ENCODE measurements around the gene OPCML. TPM values are rescaled to one million over a fixed set of nuclear protein-coding genes. Genes with fewer than 3 reads are reported as not detected.

OPCML gene
- total and polyA plus RNA-seq, 2 experiments from 2014 or later, result 1.2 to 4.4 TPM

DNA sequence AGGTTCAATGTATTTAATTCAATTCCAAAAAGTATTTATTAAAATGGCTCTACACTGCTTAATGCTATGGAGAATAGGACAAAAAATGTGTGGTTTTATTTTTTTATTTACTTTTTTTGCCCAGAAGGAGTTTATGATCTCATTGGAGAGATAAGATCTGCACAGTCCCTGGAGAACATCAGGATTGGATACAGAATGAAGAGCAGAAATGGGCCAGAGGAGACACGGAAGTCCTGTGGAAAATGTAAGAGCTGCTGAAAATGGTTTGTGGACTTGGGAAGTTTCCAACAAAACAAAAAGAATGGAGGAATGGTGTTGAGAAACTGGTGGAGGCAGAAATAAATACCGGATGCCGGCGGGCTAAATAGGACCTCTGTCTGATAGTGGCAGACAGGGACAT lies 554.6 kb downstream of the OPCML start:
- peaks cover 7% of the 10 kb centered on the region; the same call in 1 of the 2 replicates for H3K9me2 ChIP-seq (ENCODE audit: insufficient read depth)
- no peak overlapping the region for H3K27ac ChIP-seq (ENCODE audit: low read depth)
- no peaks in the 10 kb centered on the region for H3F3A ChIP-seq (replicated peaks; ENCODE audit: low read depth)
- no peak overlapping the region for H3K27ac Mint-ChIP-seq
- H3K27me3 ChIP-seq (ENCODE audit: insufficient read depth), result no peaks in the 10 kb centered on the region
- H4K20me1 ChIP-seq (replicated peaks; ENCODE audit: insufficient read depth), result no peaks in the 10 kb centered on the region
- H3K4me1 Mint-ChIP-seq, result peaks cover 14% of the 10 kb centered on the region
- no peaks in the 10 kb centered on the region for H3K79me2 ChIP-seq (replicated peaks; ENCODE audit: insufficient read depth)
- H3K27me3 Mint-ChIP-seq (ENCODE audit: insufficient read depth, low read depth, poor library complexity), result peaks cover 1% of the 10 kb centered on the region
- no peaks in the 10 kb centered on the region for H3K9me3 Mint-ChIP-seq
- H3K36me3 Mint-ChIP-seq (ENCODE audit: low read depth), result no peaks in the 10 kb centered on the region
- H3K36me3 ChIP-seq (ENCODE audit: insufficient read depth), result no peaks in the 10 kb centered on the region
- TF ChIP-seq EZH2phosphoT487 (IDR thresholded peaks at IDR 0.05; ENCODE audit: unreplicated experiment) (no peak), NANOG (IDR thresholded peaks at IDR 0.05; ENCODE audit: borderline replicate concordance) (no peak), POLR2AphosphoS5 (IDR thresholded peaks at IDR 0.05; ENCODE audit: low read depth) (no peak), STAT1 (IDR thresholded peaks at IDR 0.05; ENCODE audit: unreplicated experiment) (no peak), CREB1 (CRISPR knock-in tag; IDR thresholded peaks at IDR 0.05; ENCODE audit: low read depth) (no peak), ZNF114 (CRISPR knock-in tag; IDR thresholded peaks at IDR 0.05) (no peak), EZH2 (IDR thresholded peaks at IDR 0.05; ENCODE audit: low read depth, unreplicated experiment) (no peak), ZNF331 (CRISPR knock-in tag; IDR thresholded peaks at IDR 0.05; ENCODE audit: low read depth) (no peak), JUNB (IDR thresholded peaks at IDR 0.05; ENCODE audit: unreplicated experiment) (no peak)
- TF ChIP-seq, protein P1, sequence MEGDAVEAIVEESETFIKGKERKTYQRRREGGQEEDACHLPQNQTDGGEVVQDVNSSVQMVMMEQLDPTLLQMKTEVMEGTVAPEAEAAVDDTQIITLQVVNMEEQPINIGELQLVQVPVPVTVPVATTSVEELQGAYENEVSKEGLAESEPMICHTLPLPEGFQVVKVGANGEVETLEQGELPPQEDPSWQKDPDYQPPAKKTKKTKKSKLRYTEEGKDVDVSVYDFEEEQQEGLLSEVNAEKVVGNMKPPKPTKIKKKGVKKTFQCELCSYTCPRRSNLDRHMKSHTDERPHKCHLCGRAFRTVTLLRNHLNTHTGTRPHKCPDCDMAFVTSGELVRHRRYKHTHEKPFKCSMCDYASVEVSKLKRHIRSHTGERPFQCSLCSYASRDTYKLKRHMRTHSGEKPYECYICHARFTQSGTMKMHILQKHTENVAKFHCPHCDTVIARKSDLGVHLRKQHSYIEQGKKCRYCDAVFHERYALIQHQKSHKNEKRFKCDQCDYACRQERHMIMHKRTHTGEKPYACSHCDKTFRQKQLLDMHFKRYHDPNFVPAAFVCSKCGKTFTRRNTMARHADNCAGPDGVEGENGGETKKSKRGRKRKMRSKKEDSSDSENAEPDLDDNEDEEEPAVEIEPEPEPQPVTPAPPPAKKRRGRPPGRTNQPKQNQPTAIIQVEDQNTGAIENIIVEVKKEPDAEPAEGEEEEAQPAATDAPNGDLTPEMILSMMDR (conservative IDR thresholded peaks at IDR 0.05; ENCODE audit: low read depth in 2 of 2), result no peak
- TF ChIP-seq, protein P2, sequence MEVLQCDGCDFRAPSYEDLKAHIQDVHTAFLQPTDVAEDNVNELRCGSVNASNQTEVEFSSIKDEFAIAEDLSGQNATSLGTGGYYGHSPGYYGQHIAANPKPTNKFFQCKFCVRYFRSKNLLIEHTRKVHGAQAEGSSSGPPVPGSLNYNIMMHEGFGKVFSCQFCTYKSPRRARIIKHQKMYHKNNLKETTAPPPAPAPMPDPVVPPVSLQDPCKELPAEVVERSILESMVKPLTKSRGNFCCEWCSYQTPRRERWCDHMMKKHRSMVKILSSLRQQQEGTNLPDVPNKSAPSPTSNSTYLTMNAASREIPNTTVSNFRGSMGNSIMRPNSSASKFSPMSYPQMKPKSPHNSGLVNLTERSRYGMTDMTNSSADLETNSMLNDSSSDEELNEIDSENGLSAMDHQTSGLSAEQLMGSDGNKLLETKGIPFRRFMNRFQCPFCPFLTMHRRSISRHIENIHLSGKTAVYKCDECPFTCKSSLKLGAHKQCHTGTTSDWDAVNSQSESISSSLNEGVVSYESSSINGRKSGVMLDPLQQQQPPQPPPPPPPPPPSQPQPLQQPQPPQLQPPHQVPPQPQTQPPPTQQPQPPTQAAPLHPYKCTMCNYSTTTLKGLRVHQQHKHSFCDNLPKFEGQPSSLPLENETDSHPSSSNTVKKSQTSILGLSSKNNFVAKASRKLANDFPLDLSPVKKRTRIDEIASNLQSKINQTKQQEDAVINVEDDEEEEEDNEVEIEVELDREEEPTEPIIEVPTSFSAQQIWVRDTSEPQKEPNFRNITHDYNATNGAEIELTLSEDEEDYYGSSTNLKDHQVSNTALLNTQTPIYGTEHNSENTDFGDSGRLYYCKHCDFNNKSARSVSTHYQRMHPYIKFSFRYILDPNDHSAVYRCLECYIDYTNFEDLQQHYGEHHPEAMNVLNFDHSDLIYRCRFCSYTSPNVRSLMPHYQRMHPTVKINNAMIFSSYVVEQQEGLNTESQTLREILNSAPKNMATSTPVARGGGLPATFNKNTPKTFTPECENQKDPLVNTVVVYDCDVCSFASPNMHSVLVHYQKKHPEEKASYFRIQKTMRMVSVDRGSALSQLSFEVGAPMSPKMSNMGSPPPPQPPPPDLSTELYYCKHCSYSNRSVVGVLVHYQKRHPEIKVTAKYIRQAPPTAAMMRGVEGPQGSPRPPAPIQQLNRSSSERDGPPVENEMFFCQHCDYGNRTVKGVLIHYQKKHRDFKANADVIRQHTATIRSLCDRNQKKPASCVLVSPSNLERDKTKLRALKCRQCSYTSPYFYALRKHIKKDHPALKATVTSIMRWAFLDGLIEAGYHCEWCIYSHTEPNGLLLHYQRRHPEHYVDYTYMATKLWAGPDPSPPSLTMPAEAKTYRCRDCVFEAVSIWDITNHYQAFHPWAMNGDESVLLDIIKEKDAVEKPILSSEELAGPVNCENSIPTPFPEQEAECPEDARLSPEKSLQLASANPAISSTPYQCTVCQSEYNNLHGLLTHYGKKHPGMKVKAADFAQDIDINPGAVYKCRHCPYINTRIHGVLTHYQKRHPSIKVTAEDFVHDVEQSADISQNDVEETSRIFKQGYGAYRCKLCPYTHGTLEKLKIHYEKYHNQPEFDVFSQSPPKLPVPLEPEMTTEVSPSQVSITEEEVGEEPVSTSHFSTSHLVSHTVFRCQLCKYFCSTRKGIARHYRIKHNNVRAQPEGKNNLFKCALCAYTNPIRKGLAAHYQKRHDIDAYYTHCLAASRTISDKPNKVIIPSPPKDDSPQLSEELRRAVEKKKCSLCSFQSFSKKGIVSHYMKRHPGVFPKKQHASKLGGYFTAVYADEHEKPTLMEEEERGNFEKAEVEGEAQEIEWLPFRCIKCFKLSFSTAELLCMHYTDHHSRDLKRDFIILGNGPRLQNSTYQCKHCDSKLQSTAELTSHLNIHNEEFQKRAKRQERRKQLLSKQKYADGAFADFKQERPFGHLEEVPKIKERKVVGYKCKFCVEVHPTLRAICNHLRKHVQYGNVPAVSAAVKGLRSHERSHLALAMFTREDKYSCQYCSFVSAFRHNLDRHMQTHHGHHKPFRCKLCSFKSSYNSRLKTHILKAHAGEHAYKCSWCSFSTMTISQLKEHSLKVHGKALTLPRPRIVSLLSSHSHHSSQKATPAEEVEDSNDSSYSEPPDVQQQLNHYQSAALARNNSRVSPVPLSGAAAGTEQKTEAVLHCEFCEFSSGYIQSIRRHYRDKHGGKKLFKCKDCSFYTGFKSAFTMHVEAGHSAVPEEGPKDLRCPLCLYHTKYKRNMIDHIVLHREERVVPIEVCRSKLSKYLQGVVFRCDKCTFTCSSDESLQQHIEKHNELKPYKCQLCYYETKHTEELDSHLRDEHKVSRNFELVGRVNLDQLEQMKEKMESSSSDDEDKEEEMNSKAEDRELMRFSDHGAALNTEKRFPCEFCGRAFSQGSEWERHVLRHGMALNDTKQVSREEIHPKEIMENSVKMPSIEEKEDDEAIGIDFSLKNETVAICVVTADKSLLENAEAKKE (CRISPR knock-in tag; IDR thresholded peaks at IDR 0.05), result no peak
- TF ChIP-seq, protein P3, sequence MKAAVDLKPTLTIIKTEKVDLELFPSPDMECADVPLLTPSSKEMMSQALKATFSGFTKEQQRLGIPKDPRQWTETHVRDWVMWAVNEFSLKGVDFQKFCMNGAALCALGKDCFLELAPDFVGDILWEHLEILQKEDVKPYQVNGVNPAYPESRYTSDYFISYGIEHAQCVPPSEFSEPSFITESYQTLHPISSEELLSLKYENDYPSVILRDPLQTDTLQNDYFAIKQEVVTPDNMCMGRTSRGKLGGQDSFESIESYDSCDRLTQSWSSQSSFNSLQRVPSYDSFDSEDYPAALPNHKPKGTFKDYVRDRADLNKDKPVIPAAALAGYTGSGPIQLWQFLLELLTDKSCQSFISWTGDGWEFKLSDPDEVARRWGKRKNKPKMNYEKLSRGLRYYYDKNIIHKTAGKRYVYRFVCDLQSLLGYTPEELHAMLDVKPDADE (IDR thresholded peaks at IDR 0.05), result no peak
- TF ChIP-seq, protein P4, sequence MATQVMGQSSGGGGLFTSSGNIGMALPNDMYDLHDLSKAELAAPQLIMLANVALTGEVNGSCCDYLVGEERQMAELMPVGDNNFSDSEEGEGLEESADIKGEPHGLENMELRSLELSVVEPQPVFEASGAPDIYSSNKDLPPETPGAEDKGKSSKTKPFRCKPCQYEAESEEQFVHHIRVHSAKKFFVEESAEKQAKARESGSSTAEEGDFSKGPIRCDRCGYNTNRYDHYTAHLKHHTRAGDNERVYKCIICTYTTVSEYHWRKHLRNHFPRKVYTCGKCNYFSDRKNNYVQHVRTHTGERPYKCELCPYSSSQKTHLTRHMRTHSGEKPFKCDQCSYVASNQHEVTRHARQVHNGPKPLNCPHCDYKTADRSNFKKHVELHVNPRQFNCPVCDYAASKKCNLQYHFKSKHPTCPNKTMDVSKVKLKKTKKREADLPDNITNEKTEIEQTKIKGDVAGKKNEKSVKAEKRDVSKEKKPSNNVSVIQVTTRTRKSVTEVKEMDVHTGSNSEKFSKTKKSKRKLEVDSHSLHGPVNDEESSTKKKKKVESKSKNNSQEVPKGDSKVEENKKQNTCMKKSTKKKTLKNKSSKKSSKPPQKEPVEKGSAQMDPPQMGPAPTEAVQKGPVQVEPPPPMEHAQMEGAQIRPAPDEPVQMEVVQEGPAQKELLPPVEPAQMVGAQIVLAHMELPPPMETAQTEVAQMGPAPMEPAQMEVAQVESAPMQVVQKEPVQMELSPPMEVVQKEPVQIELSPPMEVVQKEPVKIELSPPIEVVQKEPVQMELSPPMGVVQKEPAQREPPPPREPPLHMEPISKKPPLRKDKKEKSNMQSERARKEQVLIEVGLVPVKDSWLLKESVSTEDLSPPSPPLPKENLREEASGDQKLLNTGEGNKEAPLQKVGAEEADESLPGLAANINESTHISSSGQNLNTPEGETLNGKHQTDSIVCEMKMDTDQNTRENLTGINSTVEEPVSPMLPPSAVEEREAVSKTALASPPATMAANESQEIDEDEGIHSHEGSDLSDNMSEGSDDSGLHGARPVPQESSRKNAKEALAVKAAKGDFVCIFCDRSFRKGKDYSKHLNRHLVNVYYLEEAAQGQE (IDR thresholded peaks at IDR 0.05; ENCODE audit: unreplicated experiment), result no peak
- H3K4me2 ChIP-seq, result no peak overlapping the region
- DNase-seq (ENCODE audit: low spot score) (no peak), ATAC-seq (no peak)
- no peak overlapping the region for H3K4me3 Mint-ChIP-seq
- H2AFZ ChIP-seq, result no peak overlapping the region
- no peaks in the 10 kb centered on the region for H3K4me1 ChIP-seq (ENCODE audit: insufficient read depth)
- H3K4me3 ChIP-seq, result no peak overlapping the region

Measured in GM23338 (cell line).